H1 (cell line): Measurements from ENCODE around the gene ATF7IP2. TPM values are rescaled to one million over a fixed set of nuclear protein-coding genes. Genes with fewer than 3 reads are reported as not detected.

Experiments
- CTCF ChIA-PET: fragments of 300-600 bp; sonication (Branson Sonifier 250); formaldehyde crosslinking; loops from one replicate; lab custom pipeline; 2021; ENCODE audit not compliant: partially characterized antibody; lab: Charles Lee
- POLR2A ChIA-PET: fragments of 300-600 bp; sonication (Branson Sonifier 250); formaldehyde crosslinking; loops from one replicate; lab custom pipeline; 2021; ENCODE audit warnings: inconsistent platforms; ENCODE audit not compliant: partially characterized antibody; lab: Charles Lee
- DNase-seq, 2 experiments: peaks; one replicate each; pipeline versions ENCODE4 v3.0.0 to v3.0.0-alpha.2; 2010 to 2022; ENCODE audit warnings: low spot score in 2 of 2, low read depth in 1 of 2, mixed read lengths in 1 of 2
- FAIRE-seq: peaks from 2 replicates; lab custom pipeline; 2011; peaks lifted over from hg19 to GRCh38; lab: Jason Lieb, UNC
- H2AFZ ChIP-seq: 2 replicates; pipeline ENCODE4 v1.8.1; 2012; ENCODE audit warnings: low read length, inconsistent platforms
- H2AK5ac ChIP-seq: 2 replicates; pipeline ENCODE4 v1.6.1; 2013; ENCODE audit warnings: low read depth, low read length
- H2BK120ac ChIP-seq: replicated peaks from 2 replicates; pipeline ENCODE3; 2013; ENCODE audit warnings: low read depth, low read length, inconsistent platforms
- H2BK12ac ChIP-seq: 2 replicates; pipeline ENCODE4 v1.6.1; 2013; ENCODE audit warnings: low read depth, low read length
- H2BK15ac ChIP-seq: 2 replicates; pipeline ENCODE4 v1.6.1; 2013; ENCODE audit warnings: low read length
- H2BK20ac ChIP-seq: 2 replicates; pipeline ENCODE4 v1.6.1; 2013; ENCODE audit warnings: low read length
- H2BK5ac ChIP-seq: 2 replicates; pipeline ENCODE4 v1.6.1; 2013; ENCODE audit warnings: low read depth, low read length
- H3K14ac ChIP-seq: 2 replicates; pipeline ENCODE4 v1.6.1; 2013; ENCODE audit warnings: inconsistent platforms; ENCODE audit not compliant: insufficient read length
- H3K18ac ChIP-seq: 2 replicates; pipeline ENCODE4 v1.6.1; 2013; ENCODE audit warnings: low read length; ENCODE audit errors: extremely low read depth
- H3K23ac ChIP-seq: 2 replicates; pipeline ENCODE4 v1.6.1; 2013; ENCODE audit warnings: inconsistent platforms; ENCODE audit not compliant: insufficient read length
- H3K23me2 ChIP-seq: 2 replicates; pipeline ENCODE4 v1.6.1; 2013; ENCODE audit warnings: low read depth, low read length
- H3K27ac ChIP-seq: 2 replicates; pipeline ENCODE4 v1.6.1; 2011; ENCODE audit warnings: low read depth, low read length, inconsistent platforms
- H3K27me3 ChIP-seq, 4 experiments: replicated peaks in 1 of 4; 1 replicate in 1 of 4; 2 replicates in 3 of 4; pipeline versions ENCODE4 v1.6.1 to v1.8.1; 2011 to 2013; ENCODE audit warnings: low read length in 3 of 4, mild to moderate bottlenecking in 3 of 4, inconsistent platforms in 2 of 4, mixed read lengths in 2 of 4, moderate library complexity in 1 of 4; ENCODE audit not compliant: control insufficient read depth in 3 of 4, insufficient read depth in 3 of 4; ENCODE audit errors: extremely low read depth in 1 of 4
- H3K36me3 ChIP-seq, 4 experiments: 2 replicates each; pipeline versions ENCODE4 v1.6.1 to v1.8.1; 2011 to 2013; ENCODE audit warnings: mild to moderate bottlenecking in 4 of 4, low read length in 3 of 4, moderate library complexity in 2 of 4, control low read depth in 1 of 4, inconsistent platforms in 1 of 4; ENCODE audit not compliant: insufficient read depth in 4 of 4, control insufficient read depth in 2 of 4
- H3K4ac ChIP-seq: replicated peaks from 2 replicates; pipeline ENCODE3; 2013; ENCODE audit warnings: low read length, low read depth, mixed read lengths, inconsistent platforms; ENCODE audit not compliant: insufficient read length
- H3K4me1 ChIP-seq, 4 experiments: replicated peaks in 1 of 4; 1 replicate in 1 of 4; 2 replicates in 3 of 4; pipeline versions ENCODE4 v1.6.1 to v1.8.1; 2011 to 2013; ENCODE audit warnings: low read length in 3 of 4, inconsistent platforms in 2 of 4, mixed read lengths in 1 of 4; ENCODE audit not compliant: insufficient read depth in 4 of 4, control insufficient read depth in 3 of 4
- H3K4me2 ChIP-seq, 2 experiments: 2 replicates each; pipeline versions ENCODE4 v1.6.1 to v1.8.1; 2011 to 2013; ENCODE audit warnings: low read depth in 2 of 2, low read length in 2 of 2, control low read depth in 1 of 2, inconsistent platforms in 1 of 2, mild to moderate bottlenecking in 1 of 2; ENCODE audit not compliant: insufficient read depth in 1 of 2
- H3K4me3 ChIP-seq, 4 experiments: fragments of 200-600, 300-600 bp in 1 of 4; sonication (generic), shearing (Covaris generic), sonication (Bioruptor Twin) in 1 of 4; 2 replicates each; pipeline versions ENCODE4 v1.5.1 to v1.8.1; 2011 to 2016; ENCODE audit warnings: low read length in 4 of 4, low read depth in 3 of 4, control low read depth in 2 of 4, inconsistent platforms in 2 of 4, mild to moderate bottlenecking in 2 of 4, mixed read lengths in 1 of 4, moderate library complexity in 1 of 4; ENCODE audit not compliant: insufficient read depth in 2 of 4; ENCODE audit errors: extremely low read depth in 1 of 4
- H3K56ac ChIP-seq: replicated peaks from 2 replicates; pipeline ENCODE3; 2013; ENCODE audit warnings: low read depth, mild to moderate bottlenecking, mixed read lengths, low read length, inconsistent platforms; ENCODE audit not compliant: insufficient read length
- H3K79me1 ChIP-seq: 2 replicates; pipeline ENCODE4 v1.6.1; 2013; ENCODE audit warnings: low read depth, low read length, control low read depth
- H3K79me2 ChIP-seq, 2 experiments: 2 replicates each; pipeline versions ENCODE4 v1.6.1 to v1.8.1; 2012 to 2013; ENCODE audit warnings: low read length in 2 of 2, mild to moderate bottlenecking in 2 of 2, inconsistent platforms in 1 of 2; ENCODE audit not compliant: insufficient read depth in 2 of 2, control insufficient read depth in 1 of 2
- H3K9ac ChIP-seq, 4 experiments: replicated peaks in 1 of 4; 1 replicate in 1 of 4; 2 replicates in 3 of 4; pipeline versions ENCODE4 v1.6.1 to v1.8.1; 2011 to 2013; ENCODE audit warnings: low read depth in 3 of 4, low read length in 3 of 4, control low read depth in 2 of 4, mild to moderate bottlenecking in 2 of 4, moderate library complexity in 2 of 4, inconsistent platforms in 1 of 4; ENCODE audit errors: extremely low read depth in 1 of 4
- H3K9me3 ChIP-seq, 2 experiments: 2 replicates each; pipeline versions ENCODE4 v1.6.1 to v1.8.1; 2012 to 2013; ENCODE audit warnings: mild to moderate bottlenecking in 2 of 2, moderate library complexity in 2 of 2, control low read depth in 1 of 2, inconsistent platforms in 1 of 2, low read depth in 1 of 2, low read length in 1 of 2, mixed read lengths in 1 of 2; ENCODE audit not compliant: insufficient read depth in 2 of 2
- H4K20me1 ChIP-seq, 2 experiments: replicated peaks in 1 of 2; 2 replicates each; pipeline versions ENCODE3 to v1.8.1; 2011 to 2013; ENCODE audit warnings: inconsistent platforms in 2 of 2, low read length in 2 of 2, mild to moderate bottlenecking in 1 of 2; ENCODE audit not compliant: insufficient read depth in 2 of 2, control insufficient read depth in 1 of 2
- H4K5ac ChIP-seq: 2 replicates; pipeline ENCODE4 v1.6.1; 2013; ENCODE audit warnings: low read length, low read depth, mixed read lengths, inconsistent platforms; ENCODE audit not compliant: insufficient read length
- H4K8ac ChIP-seq: 2 replicates; pipeline ENCODE4 v1.8.0; 2013; ENCODE audit warnings: mild to moderate bottlenecking, moderate library complexity, low read length, inconsistent platforms; ENCODE audit not compliant: insufficient read depth; ENCODE audit errors: extremely low read depth
- H4K91ac ChIP-seq: replicated peaks from 2 replicates; pipeline ENCODE3; 2013; ENCODE audit warnings: low read length, mixed read lengths, inconsistent platforms; ENCODE audit not compliant: insufficient read length
- JUN ChIP-seq: IDR thresholded peaks from 2 replicates; pipeline ENCODE4 v1.6.1; 2011; ENCODE audit warnings: low read depth, mild to moderate bottlenecking, improper control_type of control experiment, low read length
- NRF1 ChIP-seq: IDR thresholded peaks from 2 replicates; pipeline ENCODE4 v1.6.1; 2011; ENCODE audit warnings: mild to moderate bottlenecking, low read depth, low read length, improper control_type of control experiment
- WGBS, 2 experiments: shearing (Covaris generic) in 1 of 2; methylation state at CpG; one replicate each; pipeline versions ENCODE4 v1.1.6 to v1.1.7; 2013 to 2015; ENCODE audit warnings: low lambda C conversion rate in 2 of 2, mixed read lengths in 2 of 2, inconsistent platforms in 1 of 2, low coverage in 1 of 2, missing lambda C conversion rate in 1 of 2; ENCODE audit not compliant: insufficient replicate concordance in 2 of 2, insufficient coverage in 1 of 2, insufficient read length in 1 of 2; ENCODE audit errors: extremely low coverage in 1 of 2, missing lambda C conversion rate in 1 of 2; 5-methylcytosine and 5-hydroxymethylcytosine counted together
- polyA plus RNA-seq, 7 experiments: library from polyadenylated mRNA; depleted of rRNA in 3 of 7; stranded (reverse) in 5 of 7; unstranded in 2 of 7; fragments of >200 nt in 5 of 7; fragments of 200-250 nt in 2 of 7; gene quantifications; 1 replicate in 5 of 7; 2 replicates in 1 of 7; 4 replicates in 1 of 7; pipeline versions ENCODE4 v1.2.1 to v1.2.3, GENCODE V29; 2011 to 2013; ENCODE audit warnings: missing spikeins in 2 of 7, mixed read lengths in 2 of 7
- total RNA-seq: library from RNA; stranded (reverse); fragmentation: NEBNext Ultra II Directional; extraction: Animal tissue kit (Norgen Biotek cat#: 25700); gene quantifications from 2 replicates; pipeline ENCODE4 v1.2.1, GENCODE V29; 2021
- TF ChIP-seq, protein P1 (sequence below): IDR thresholded peaks from 2 replicates; pipeline ENCODE4 v1.6.1; 2011; ENCODE audit warnings: low read length, improper control_type of control experiment

Gene ATF7IP2
- total and polyA plus RNA-seq, 2 of the 8 experiments (the other 6 are each of a cell fraction or from before 2014, with no cell fraction given) = 28.7 to 32.8 TPM

DNA sequence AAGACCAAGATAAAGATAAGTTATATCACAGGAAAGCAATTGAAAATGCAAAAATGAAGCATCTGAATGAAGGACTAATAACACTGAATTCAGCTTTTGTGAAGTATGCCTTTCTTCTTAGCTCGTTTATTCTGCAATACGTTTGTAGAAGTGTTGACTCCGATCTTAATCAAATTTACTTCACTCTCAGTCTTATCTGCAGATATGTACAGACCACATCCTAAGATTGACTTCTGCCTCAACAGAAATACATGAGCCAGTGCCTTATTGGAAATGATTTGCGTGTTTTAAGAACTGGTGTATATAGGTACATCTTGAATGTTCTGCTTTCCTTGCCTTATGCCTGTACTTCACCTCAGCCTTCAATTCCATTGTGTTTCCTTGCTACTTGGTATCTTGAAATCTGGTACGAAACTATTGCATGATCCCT, 1.3 kb downstream of the ATF7IP2 start:
- H4K5ac ChIP-seq = no peak overlapping the region
- H3K23ac ChIP-seq = no peak overlapping the region
- no peaks in the 10 kb centered on the region; a peak in 1 of 8 replicates for H3K36me3 ChIP-seq
- H3K4me1 ChIP-seq = peaks cover 0 to 5% (median 2%) of the 10 kb centered on the region in 4 experiments; a peak in 3 of 7 replicates
- peak overlapping the region in 2 of 4 experiments; percentile 68; a peak in 2 of 7 replicates for H3K9ac ChIP-seq
- H4K8ac ChIP-seq = no peak overlapping the region
- no peak overlapping the region for H3K18ac ChIP-seq
- DNase-seq = no peak
- H3K56ac ChIP-seq = no peak overlapping the region
- peaks cover 0 to 52% of the 10 kb centered on the region in 2 experiments; a peak in 2 of 4 replicates for H3K79me2 ChIP-seq
- no peaks in the 10 kb centered on the region for H3K27me3 ChIP-seq
- H4K20me1 ChIP-seq = peaks cover 0 to 2% of the 10 kb centered on the region in 2 experiments
- H3K79me1 ChIP-seq = peaks cover 6% of the 10 kb centered on the region
- no peak overlapping the region for H3K14ac ChIP-seq
- H2AK5ac ChIP-seq = no peak overlapping the region
- no peak overlapping the region for H2BK5ac ChIP-seq
- H3K23me2 ChIP-seq = 0 out of 2 replicates have a peak, but pooled peaks cover 2% of the 10 kb centered on the region
- peak overlapping the region; percentile 74 to 80 for H3K4me2 ChIP-seq
- H3K4ac ChIP-seq = no peak overlapping the region
- no peak overlapping the region; the same call in 1 of the 2 replicates for H2BK20ac ChIP-seq
- peak overlapping the region; percentile 65 to 97 (median 89); a peak in 7 of 8 replicates for H3K4me3 ChIP-seq
- no peaks in the 10 kb centered on the region for H3K9me3 ChIP-seq
- H2AFZ ChIP-seq = no peak overlapping the region
- 75% methylated on average over 5 of the region's 5 CpGs; no CpG with 5 or more reads in 1 of the 2 experiments for WGBS, 2 experiments
- TF ChIP-seq JUN (no peak), NRF1 (no peak)
- TF ChIP-seq, protein P1, sequence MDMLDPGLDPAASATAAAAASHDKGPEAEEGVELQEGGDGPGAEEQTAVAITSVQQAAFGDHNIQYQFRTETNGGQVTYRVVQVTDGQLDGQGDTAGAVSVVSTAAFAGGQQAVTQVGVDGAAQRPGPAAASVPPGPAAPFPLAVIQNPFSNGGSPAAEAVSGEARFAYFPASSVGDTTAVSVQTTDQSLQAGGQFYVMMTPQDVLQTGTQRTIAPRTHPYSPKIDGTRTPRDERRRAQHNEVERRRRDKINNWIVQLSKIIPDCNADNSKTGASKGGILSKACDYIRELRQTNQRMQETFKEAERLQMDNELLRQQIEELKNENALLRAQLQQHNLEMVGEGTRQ = no peak
- H2BK12ac ChIP-seq = no peak overlapping the region
- ChIA-PET CTCF (interaction anchor here (0.6 kb wide), 1 partner anchor 126 kb away, joined by 4 read pairs; no protein-coding TSS in a partner anchor), POLR2A (interaction anchor here (1.4 to 2.0 kb wide), 2 partner anchors 18 to 124 kb away, joined by 4 to 12 read pairs; no protein-coding TSS in a partner anchor)
- no peak for FAIRE-seq
- no peak overlapping the region for H4K91ac ChIP-seq
- H3K27ac ChIP-seq = no peak overlapping the region
- no peak overlapping the region for H2BK120ac ChIP-seq
- H2BK15ac ChIP-seq = no peak overlapping the region
